B cell (primary cell): Measurements from ENCODE around the gene STX8. TPM values are rescaled to one million over a fixed set of nuclear protein-coding genes. Genes with fewer than 3 reads are reported as not detected.

Source experiments
- ATAC-seq: fragments of 200-7000 bp; cut with Tn5 transposase; one replicate; pipeline ENCODE4 v1.10.0; 2021; ENCODE audit warnings: low read depth, mild to moderate bottlenecking, moderate number of reproducible peaks, moderate library complexity
- CTCF ChIA-PET: fragments of 350-600 bp; sonication (Branson Sonifier 250); formaldehyde crosslinking; loops from one replicate; lab custom pipeline; 2021; ENCODE audit warnings: antibody characterized with exemption, inconsistent platforms; lab: Charles Lee
- POLR2A ChIA-PET: fragments of 350-600 bp; sonication (Branson Sonifier 250); formaldehyde crosslinking; loops from one replicate; lab custom pipeline; 2021; ENCODE audit warnings: antibody characterized with exemption; lab: Charles Lee
- DNase-seq: peaks from one replicate; pipeline ENCODE4 v3.0.0; 2013
- H2AFZ ChIP-seq: 2 replicates; pipeline ENCODE4 v1.6.1; 2012; ENCODE audit warnings: mild to moderate bottlenecking, low read depth, low read length; ENCODE audit not compliant: insufficient read depth, poor library complexity, severe bottlenecking
- H3K27ac ChIP-seq, 2 donors: 1 replicate in 1 of 2; 2 replicates in 1 of 2; pipeline ENCODE4 v1.5.1; 2012 to 2013; ENCODE audit warnings: low read length in 2 of 2, mild to moderate bottlenecking in 2 of 2, moderate library complexity in 1 of 2
- H3K27me3 ChIP-seq, 4 experiments: fragments of 200-600 bp in 1 of 4; sonication (generic) in 1 of 4; replicated peaks in 1 of 4; 1 replicate in 2 of 4; 2 replicates in 2 of 4; pipeline versions ENCODE4 v1.6.1 to v1.7.0; 2013 to 2016; ENCODE audit warnings: low read length in 3 of 4, mild to moderate bottlenecking in 2 of 4, mixed read lengths in 1 of 4, moderate library complexity in 1 of 4; ENCODE audit not compliant: insufficient read depth in 4 of 4, control insufficient read depth in 3 of 4; ENCODE audit errors: control extremely low read depth in 1 of 4
- H3K36me3 ChIP-seq, 2 experiments: replicated peaks in 1 of 2; 1 replicate in 1 of 2; 2 replicates in 1 of 2; pipeline versions ENCODE4 v1.6.1 to v1.7.1; 2013; ENCODE audit warnings: low read length in 1 of 2; ENCODE audit not compliant: insufficient read depth in 2 of 2, control insufficient read depth in 1 of 2; ENCODE audit errors: control extremely low read depth in 1 of 2, extremely low read depth in 1 of 2
- H3K4me1 ChIP-seq, 2 donors: fragments of 200-600 bp in 1 of 2; sonication (generic) in 1 of 2; 1 replicate in 1 of 2; 2 replicates in 1 of 2; pipeline versions ENCODE4 v1.5.1 to v1.6.1; 2013 to 2017; ENCODE audit warnings: low read length in 2 of 2; ENCODE audit not compliant: control insufficient read depth in 2 of 2, insufficient read depth in 2 of 2
- H3K4me2 ChIP-seq: replicated peaks from 2 replicates; pipeline ENCODE3; 2012; ENCODE audit warnings: mild to moderate bottlenecking, low read depth, low read length; ENCODE audit not compliant: poor library complexity, severe bottlenecking
- H3K4me3 ChIP-seq, 5 experiments: fragments of 200-600 bp in 1 of 5; sonication (generic) in 1 of 5; 1 replicate in 3 of 5; 2 replicates in 2 of 5; pipeline versions ENCODE4 v1.5.1 to v1.7.0; 2011 to 2016; ENCODE audit warnings: low read length in 4 of 5, mild to moderate bottlenecking in 4 of 5, low read depth in 2 of 5, control low read depth in 1 of 5, moderate library complexity in 1 of 5; ENCODE audit not compliant: insufficient read depth in 1 of 5; ENCODE audit errors: control extremely low read depth in 1 of 5, extremely low read depth in 1 of 5
- H3K79me2 ChIP-seq: fragments of 200-600 bp; sonication (generic); one replicate; pipeline ENCODE4 v1.6.0; 2016; ENCODE audit warnings: low read length; ENCODE audit not compliant: control insufficient read depth, insufficient read depth
- H3K9ac ChIP-seq: fragments of 200-600 bp; sonication (generic); 2 replicates; pipeline ENCODE4 v1.6.1; 2017; ENCODE audit warnings: mild to moderate bottlenecking, low read length, moderate library complexity
- H3K9me3 ChIP-seq, 3 donors: one replicate each; pipeline versions ENCODE4 v1.6.1 to v1.7.1; 2013; ENCODE audit warnings: low read length in 2 of 3; ENCODE audit not compliant: control insufficient read depth in 2 of 3, insufficient read depth in 1 of 3; ENCODE audit errors: control extremely low read depth in 1 of 3
- H4K20me1 ChIP-seq: 2 replicates; pipeline ENCODE4 v1.6.0; 2012; ENCODE audit warnings: mild to moderate bottlenecking, low read length; ENCODE audit not compliant: insufficient read depth, control insufficient read depth, poor library complexity, severe bottlenecking
- H3K27ac Mint-ChIP-seq: one replicate; pipeline ENCODE4 v1.8.0; 2021; ENCODE audit warnings: mixed read lengths
- H3K27me3 Mint-ChIP-seq: one replicate; pipeline ENCODE4 v1.8.0; 2021; ENCODE audit warnings: mixed read lengths
- H3K4me1 Mint-ChIP-seq: one replicate; pipeline ENCODE4 v1.8.0; 2021; ENCODE audit warnings: mixed read lengths
- H3K4me3 Mint-ChIP-seq: one replicate; pipeline ENCODE4 v1.8.0; 2021; ENCODE audit warnings: mixed read lengths
- H3K9me3 Mint-ChIP-seq: one replicate; pipeline ENCODE4 v1.8.0; 2022; ENCODE audit warnings: mixed read lengths; ENCODE audit not compliant: insufficient read depth
- EZH2 ChIP-seq: IDR thresholded peaks from 2 replicates; pipeline ENCODE4 v1.6.1; 2012; ENCODE audit warnings: borderline replicate concordance, low read depth, mild to moderate bottlenecking, moderate library complexity, low read length; ENCODE audit not compliant: insufficient read depth, poor library complexity, severe bottlenecking
- WGBS: methylation state at CpG from one replicate; pipeline ENCODE4 v1.1.5; 2013; ENCODE audit warnings: missing lambda C conversion rate; ENCODE audit not compliant: insufficient coverage; 5-methylcytosine and 5-hydroxymethylcytosine counted together
- intact Hi-C: fragments of 100-400 bp; cut with micrococcal nuclease; formaldehyde crosslinking; loops from one replicate; pipeline ENCODE4 v1.10.0; 2022
- polyA plus RNA-seq: library from polyadenylated mRNA; depleted of rRNA; stranded (reverse); fragments of >200 nt; gene quantifications from 2 replicates; pipeline ENCODE4 v1.2.3, GENCODE V29; 2012
- total RNA-seq, 2 donors: library from RNA; stranded (reverse); fragments of 120-200 nt in 1 of 2; gene quantifications; 1 replicate in 1 of 2; 2 replicates in 1 of 2; pipeline versions ENCODE4 v1.2.3 to v1.2.4, GENCODE V29; 2013 to 2022
- TF ChIP-seq, protein P1 (sequence below): fragments of 200-600 bp; IDR thresholded peaks from one replicate; pipeline ENCODE4 v1.8.0; 2022; ENCODE audit warnings: antibody characterized with exemption, mild to moderate bottlenecking

STX8 gene
- total and polyA plus RNA-seq, 2 donors (not counting 1 experiment from before 2014, with no cell fraction given), result 35.8 to 61.5 TPM

DNA sequence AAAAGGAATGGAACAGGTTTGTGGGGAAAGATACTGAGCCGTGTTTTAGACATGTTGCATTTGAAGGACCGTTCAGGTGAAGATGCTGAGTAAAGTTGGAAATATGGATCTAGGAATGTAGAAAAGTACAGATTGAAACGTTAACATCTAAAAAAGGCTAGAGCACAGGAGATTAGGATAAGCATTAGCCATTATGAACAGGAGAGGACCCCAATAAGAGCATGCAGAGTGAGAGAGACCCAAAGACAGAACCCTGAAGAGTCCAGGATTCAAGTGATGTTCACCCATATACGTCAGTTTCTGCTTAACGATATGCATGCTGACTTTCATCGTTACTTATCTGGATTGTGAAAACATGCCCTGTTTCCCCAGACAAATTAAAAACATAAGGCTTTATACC lies 140.5 kb downstream of the STX8 start:
- Histone ChIP-seq H3K9ac (no peak overlapping the region), H3K4me2 (no peak overlapping the region), H2AFZ (no peak overlapping the region), H3K4me3 (no peak overlapping the region), H3K9me3 (no peaks in the 10 kb centered on the region), H3K4me1 (peaks cover 3 to 15% of the 10 kb centered on the region in 2 donors), H3K79me2 (no peaks in the 10 kb centered on the region), H3K36me3 (peaks cover 1 to 2% of the 10 kb centered on the region in 2 experiments), H4K20me1 (no peaks in the 10 kb centered on the region), H3K27me3 (no peaks in the 10 kb centered on the region), H3K27ac (no peak overlapping the region)
- Mint-ChIP-seq H3K27ac (no peak overlapping the region), H3K4me1 (peaks cover 23% of the 10 kb centered on the region), H3K9me3 (no peaks in the 10 kb centered on the region), H3K27me3 (no peaks in the 10 kb centered on the region), H3K4me3 (no peak overlapping the region)
- ATAC-seq (no peak), DNase-seq (no peak)
- TF ChIP-seq, protein P1, sequence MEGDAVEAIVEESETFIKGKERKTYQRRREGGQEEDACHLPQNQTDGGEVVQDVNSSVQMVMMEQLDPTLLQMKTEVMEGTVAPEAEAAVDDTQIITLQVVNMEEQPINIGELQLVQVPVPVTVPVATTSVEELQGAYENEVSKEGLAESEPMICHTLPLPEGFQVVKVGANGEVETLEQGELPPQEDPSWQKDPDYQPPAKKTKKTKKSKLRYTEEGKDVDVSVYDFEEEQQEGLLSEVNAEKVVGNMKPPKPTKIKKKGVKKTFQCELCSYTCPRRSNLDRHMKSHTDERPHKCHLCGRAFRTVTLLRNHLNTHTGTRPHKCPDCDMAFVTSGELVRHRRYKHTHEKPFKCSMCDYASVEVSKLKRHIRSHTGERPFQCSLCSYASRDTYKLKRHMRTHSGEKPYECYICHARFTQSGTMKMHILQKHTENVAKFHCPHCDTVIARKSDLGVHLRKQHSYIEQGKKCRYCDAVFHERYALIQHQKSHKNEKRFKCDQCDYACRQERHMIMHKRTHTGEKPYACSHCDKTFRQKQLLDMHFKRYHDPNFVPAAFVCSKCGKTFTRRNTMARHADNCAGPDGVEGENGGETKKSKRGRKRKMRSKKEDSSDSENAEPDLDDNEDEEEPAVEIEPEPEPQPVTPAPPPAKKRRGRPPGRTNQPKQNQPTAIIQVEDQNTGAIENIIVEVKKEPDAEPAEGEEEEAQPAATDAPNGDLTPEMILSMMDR, result no peak
- TF ChIP-seq EZH2, result no peak
- 97% methylated on average over 4 of the region's 6 CpGs for WGBS
- intact Hi-C loops, result no loop called here
- ChIA-PET POLR2A (no interaction called here), CTCF (no interaction called here)

DNA sequence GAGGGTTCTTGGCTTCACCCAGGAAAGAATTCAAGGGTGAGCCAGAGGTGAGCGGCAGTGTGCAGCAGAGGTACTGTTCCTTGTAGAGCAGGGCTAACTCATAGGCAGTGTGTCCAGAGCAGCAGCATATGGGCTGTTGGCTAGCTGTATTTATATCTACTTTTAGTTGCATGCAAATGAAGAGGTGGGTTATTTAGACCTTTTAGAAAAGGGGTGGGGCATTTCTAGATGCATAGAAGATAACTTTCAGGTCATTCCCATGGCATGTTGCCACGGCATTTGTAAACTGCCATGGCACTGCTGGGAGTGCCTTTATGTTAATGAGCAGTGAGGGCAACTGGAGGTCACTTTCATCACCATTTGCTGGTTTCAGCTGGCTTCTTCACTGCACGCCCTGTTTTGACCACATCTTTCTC lies 141.0 kb downstream of the STX8 start:
- Mint-ChIP-seq H3K9me3 (no peaks in the 10 kb centered on the region), H3K4me3 (no peak overlapping the region), H3K27ac (no peak overlapping the region), H3K27me3 (no peaks in the 10 kb centered on the region), H3K4me1 (peaks cover 23% of the 10 kb centered on the region)
- Histone ChIP-seq H2AFZ (no peak overlapping the region), H3K4me3 (no peak overlapping the region), H3K79me2 (no peaks in the 10 kb centered on the region), H3K4me2 (no peak overlapping the region), H3K27ac (no peak overlapping the region), H3K36me3 (peaks cover 0 to 1% of the 10 kb centered on the region in 2 experiments), H3K9me3 (no peaks in the 10 kb centered on the region), H3K27me3 (no peaks in the 10 kb centered on the region), H3K4me1 (peaks cover 3 to 15% of the 10 kb centered on the region in 2 donors), H3K9ac (no peak overlapping the region), H4K20me1 (no peaks in the 10 kb centered on the region)
- intact Hi-C loops, result no loop called here
- DNase-seq (no peak), ATAC-seq (no peak)
- POLR2A ChIA-PET, result no interaction called here
- CTCF ChIA-PET, result no interaction called here
- 100% methylated on average over 1 of the region's 3 CpGs for WGBS
- no peak for TF ChIP-seq EZH2
- TF ChIP-seq, protein P1, result no peak
